Fibroblast of peridontal ligament (primary cell): ENCODE data around the gene INSRR.

Experiments used
- DNase-seq: peaks from one replicate; pipeline ENCODE4 v3.0.0-alpha.2; 2010; ENCODE audit errors: extremely low read depth

INSRR gene

GRCh38 chr1:156858959-156859522, at the start of gene INSRR:
Gene INSRR (minus strand): TSS chr1:156859117. CDS start chr1:156858621, 496 bp downstream.
- no peak for DNase-seq

DNA sequence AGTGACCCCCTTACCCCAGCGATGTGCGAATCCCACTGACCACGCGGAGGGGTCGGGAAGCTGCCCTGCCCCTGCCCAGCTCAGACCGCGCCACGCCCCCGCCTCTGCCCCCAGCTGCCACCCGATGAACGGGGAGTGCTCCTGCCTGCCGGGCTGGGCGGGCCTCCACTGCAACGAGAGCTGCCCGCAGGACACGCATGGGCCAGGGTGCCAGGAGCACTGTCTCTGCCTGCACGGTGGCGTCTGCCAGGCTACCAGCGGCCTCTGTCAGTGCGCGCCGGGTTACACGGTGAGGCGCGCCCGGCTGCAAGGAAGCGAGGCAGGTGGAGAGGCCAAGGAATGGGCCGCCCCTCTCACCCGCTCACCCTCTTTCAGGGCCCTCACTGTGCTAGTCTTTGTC, 49.6 kb upstream of the INSRR start:
- DNase-seq, result no peak

DNA sequence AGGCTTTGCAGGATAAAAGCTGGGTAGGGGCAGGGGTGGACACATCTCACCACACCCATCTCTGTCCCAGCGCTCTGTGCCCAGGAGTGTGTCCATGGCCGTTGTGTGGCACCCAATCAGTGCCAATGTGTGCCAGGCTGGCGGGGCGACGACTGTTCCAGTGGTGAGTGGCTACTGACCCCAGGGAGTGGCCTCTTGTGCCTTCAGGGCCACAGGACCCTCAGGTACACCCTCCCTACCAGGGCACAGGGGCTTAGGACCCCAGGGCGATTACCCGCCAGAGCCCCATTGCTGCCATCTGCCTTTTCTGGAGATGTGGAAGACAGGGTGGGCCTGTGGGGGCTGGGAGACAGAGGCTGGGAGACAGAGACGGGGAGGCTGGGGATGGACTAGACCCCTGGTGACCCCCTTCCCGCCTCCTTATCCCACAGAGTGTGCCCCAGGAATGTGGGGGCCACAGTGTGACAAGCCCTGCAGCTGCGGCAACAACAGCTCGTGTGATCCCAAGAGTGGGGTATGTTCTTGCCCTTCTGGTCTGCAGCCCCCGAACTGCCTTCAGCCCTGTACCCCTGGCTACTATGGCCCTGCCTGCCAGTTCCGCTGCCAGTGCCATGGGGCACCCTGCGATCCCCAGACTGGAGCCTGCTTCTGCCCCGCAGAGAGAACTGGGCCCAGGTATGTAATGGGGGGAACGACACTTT, 47.4 kb upstream of the INSRR start:
- no peak for DNase-seq

- no peak for DNase-seq
Measured at GRCh38 chr1:156905651-156906050, 46.7 kb upstream of the INSRR start.

GRCh38 chr1:156905176-156905575, 46.3 kb upstream of the INSRR start:
- no peak for DNase-seq

DNA sequence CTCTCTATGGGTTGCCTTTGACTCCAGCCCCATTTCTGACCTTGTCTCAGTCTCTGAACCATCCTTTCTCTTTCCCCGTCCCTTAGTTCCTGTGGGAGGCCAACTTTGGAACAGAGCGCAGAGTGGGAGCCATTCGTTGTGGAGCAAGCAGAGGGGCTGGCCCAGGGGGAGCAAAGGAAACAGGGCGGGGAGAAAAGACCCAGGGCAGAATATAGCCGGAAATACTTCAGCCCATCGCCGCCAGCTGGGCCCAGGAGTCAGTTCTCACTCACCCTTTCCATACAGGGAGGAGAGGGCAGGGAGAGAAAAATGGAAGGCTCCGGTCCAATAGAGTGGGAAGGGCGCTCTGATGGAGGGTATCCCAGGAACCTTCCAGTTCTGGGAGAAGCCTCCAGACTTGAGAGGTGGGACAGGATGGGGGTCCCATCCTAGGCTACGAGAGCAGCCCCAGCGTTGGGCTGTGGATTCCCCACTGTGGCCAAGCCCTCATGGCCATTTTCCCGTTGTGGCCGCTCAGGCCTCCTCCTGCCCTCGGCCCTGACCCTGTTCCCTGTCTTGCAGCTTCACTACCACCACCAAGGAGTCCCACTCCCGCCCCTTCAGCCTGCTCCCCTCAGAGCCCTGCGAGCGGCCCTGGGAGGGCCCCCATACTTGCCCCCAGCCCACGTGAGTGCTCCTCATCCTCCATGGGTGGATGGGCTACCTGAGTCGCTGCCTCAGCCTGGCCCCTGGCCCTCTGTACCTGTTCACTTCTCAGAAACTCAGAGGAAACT, 45.5 kb upstream of the INSRR start:
- DNase-seq, result no peak

DNA sequence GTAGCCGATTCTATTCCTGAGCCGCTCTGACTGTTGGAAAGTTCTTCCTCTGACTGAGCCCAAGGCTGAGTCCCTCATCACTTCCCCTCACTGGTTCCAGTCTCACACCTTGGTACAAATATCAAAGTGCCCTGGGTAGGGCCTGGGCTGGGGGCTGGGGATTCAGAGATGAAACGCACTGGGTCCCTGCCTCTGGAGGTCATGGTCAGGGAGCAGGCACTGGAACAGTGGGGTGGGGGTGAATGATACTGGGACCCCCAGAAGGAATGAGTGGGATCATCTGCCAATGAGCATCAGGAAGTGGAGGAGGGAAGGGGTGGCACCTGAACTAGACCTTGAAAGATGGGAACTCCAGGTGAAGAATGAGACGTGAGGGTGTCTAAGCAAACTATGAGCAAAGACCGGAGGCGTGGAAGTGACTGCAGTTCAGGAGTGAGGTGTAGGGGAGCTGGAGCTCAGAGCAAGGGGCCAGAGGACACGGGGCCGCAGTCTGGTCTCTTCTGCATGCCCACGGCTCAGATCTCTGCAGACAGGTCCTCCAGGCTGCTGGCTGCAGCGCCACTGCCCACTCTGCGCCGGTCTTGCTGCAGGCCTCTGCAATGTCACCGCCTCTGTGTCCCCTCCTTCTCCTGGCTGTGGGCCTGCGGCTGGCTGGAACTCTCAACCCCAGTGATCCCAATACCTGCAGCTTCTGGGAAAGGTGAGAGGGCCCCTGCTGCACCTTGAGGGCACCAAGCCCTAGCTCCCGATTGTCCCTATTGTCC, 44.6 kb upstream of the INSRR start:
- DNase-seq, result no peak

- peak; percentile 66 for DNase-seq
Measured at GRCh38 chr1:156901966-156902915, 43.3 kb upstream of the INSRR start.

DNA sequence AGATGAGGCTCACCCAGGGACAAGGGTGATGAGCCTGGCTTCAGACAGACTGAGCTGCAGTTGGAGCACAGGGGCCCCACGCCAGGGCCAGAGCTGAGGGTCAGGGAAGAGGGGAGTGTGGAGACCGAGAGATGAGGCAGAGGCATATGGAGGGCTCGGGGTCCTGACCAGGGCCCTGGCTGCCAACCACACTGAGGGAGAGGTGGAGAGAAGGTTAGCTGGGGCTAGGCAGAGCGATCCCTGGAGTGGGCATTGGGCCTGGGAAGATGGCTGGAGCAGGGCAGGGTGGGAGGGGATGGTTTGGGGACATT, 42.6 kb upstream of the INSRR start:
- no peak for DNase-seq

- DNase-seq, result no peak
Measured at GRCh38 chr1:156900896-156901589, 42.1 kb upstream of the INSRR start.

GRCh38 chr1:156899956-156900718, 41.2 kb upstream of the INSRR start:
- DNase-seq, result peak; percentile 69

GRCh38 chr1:156898971-156899664, 40.2 kb upstream of the INSRR start:
- DNase-seq, result no peak

DNA sequence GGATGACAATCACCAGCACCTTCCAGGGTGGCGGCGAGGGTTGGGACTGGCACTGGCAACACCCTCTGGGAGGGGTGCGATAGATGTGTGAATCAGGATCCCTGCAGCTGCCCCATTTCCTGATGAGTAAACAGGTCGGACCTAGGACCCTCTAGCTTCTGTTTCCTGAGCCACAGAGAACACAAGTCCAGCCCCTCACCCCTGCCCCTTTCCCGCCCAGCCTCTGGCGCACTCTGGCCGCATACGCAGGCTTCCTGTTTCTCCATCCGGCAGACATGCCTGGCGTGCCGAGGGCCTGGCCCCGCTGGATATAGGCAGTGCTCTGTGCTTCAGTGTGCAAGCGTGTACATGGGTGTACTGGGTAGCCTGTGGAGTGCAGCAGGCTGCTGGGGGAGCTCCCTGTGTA, 39.2 kb upstream of the INSRR start:
- peak; percentile 55 for DNase-seq

DNA sequence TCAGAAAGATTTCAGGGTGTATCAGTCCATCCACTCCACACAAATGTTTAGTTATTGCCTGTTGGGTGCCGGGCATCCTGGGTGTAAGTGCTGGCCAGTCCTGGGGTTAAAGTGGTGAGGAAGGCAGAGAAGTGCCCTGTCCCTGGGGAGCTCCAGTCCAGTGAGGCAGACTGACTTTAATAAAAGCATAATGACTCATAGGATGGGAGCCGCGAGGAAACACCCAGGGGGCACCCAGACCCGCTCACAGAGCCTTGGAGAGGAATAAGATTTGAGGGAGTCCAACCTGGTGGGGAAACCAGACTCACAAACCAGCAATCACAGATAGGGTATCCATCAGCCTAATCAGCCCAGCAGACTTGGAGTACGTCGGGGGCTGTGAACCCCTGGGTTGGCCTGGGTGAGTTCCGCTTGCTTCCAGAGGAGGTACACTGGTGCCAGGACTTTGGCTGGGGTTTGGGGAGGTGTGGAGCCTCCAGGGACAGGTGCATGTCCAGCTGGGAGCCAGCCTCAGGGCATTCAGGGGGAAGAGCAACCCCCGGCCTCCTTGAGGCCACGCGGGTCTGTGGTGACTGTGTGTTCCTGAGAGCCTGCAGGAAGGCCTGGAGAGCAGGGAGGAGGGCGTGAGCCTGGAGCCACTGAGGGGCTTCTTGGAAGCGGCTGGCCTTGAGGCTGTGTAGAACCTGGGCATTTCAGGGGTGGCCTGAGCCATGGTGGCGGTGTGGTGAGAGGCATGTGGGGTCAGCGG, 38.3 kb upstream of the INSRR start:
- DNase-seq, result peak; percentile 60

- DNase-seq, result peak; percentile 83
Measured at GRCh38 chr1:156896490-156897033, 37.6 kb upstream of the INSRR start.

DNA sequence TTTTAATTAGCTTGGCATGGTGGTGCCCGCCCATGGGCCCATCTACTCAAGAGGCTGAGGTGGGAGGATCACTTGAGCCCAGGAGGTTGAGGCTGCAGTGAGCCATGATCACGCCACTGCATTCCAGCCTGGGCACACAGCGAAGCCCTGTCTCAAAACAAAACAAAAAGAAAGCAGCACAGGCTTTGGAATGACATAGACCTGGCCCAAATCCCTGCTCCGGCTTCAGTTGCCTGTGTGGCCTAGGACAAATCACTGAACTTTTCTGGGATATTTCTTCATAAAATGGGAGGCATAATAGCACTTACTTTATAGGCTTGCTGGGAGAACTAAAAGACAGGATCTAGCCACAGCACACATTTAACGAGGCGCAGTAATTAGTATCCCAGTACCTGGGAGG, 37.0 kb upstream of the INSRR start:
- no peak for DNase-seq

- peak; percentile 52 for DNase-seq
Measured at GRCh38 chr1:156895455-156895812, 36.5 kb upstream of the INSRR start.

- DNase-seq, result peak; percentile 55
Measured at GRCh38 chr1:156894711-156895454, 36.0 kb upstream of the INSRR start.
